Measurements from ENCODE around the gene GUCA2B. TPM values are rescaled to one million over a fixed set of nuclear protein-coding genes. Genes with fewer than 3 reads are reported as not detected.

Gene GUCA2B
- total and polyA plus RNA-seq, 12 donors: not detected

GRCh38 chr1:42150651-42151050, 2.6 kb upstream of the GUCA2B start:
- TF ChIP-seq CTCF (IDR thresholded peaks at IDR 0.05) (no peak), POLR2A (IDR thresholded peaks at IDR 0.05) (no peak)
- Histone ChIP-seq H3K4me1 (replicated peaks in 1 of 2) (no peaks in the 10 kb centered on the region), H3K27ac (no peak overlapping the region), H3K9me3 (replicated peaks in 1 of 3) (no peaks in the 10 kb centered on the region), H3K27me3 (peaks cover 8% of the 10 kb centered on the region), H3K36me3 (replicated peaks in 1 of 2) (no peaks in the 10 kb centered on the region), H3K4me3 (no peak overlapping the region)
- 71 to 89% (median 89%) methylated on average over 5 of the region's 5 CpGs for WGBS, 4 donors
- DNase-seq: peak in 1 of 7 donors; percentile 11
- intact Hi-C loops (cut with DNase I): no loop called here

GRCh38 chr1:42152119-42152518, 1.1 kb upstream of the GUCA2B start:
- Histone ChIP-seq H3K4me3 (no peak overlapping the region), H3K27ac (no peak overlapping the region), H3K9me3 (replicated peaks in 1 of 3) (no peaks in the 10 kb centered on the region), H3K36me3 (replicated peaks in 1 of 2) (no peaks in the 10 kb centered on the region), H3K27me3 (no peaks in the 10 kb centered on the region), H3K4me1 (replicated peaks in 1 of 2) (no peaks in the 10 kb centered on the region)
- DNase-seq: peak in 6 of 7 donors; percentile 46 to 73 (median 56)
- TF ChIP-seq POLR2A (IDR thresholded peaks at IDR 0.05): no peak
- TF ChIP-seq CTCF (IDR thresholded peaks at IDR 0.05): no peak
- WGBS, 4 donors: 33 to 63% (median 47%) methylated on average over 3 of the region's 3 CpGs
- intact Hi-C loops (cut with DNase I): no loop called here

- TF ChIP-seq CTCF (IDR thresholded peaks at IDR 0.05) (no peak), POLR2A (IDR thresholded peaks at IDR 0.05) (no peak)
- no peaks in the 10 kb centered on the region for H3K9me3 ChIP-seq (replicated peaks in 1 of 3)
- H3K27me3 ChIP-seq: no peaks in the 10 kb centered on the region
- 61 to 96% (median 86%) methylated on average over 3 to 6 of the region's 6 CpGs for WGBS, 4 donors
- no peak for DNase-seq
- intact Hi-C loops (cut with DNase I): no loop called here
- H3K27ac ChIP-seq: no peak overlapping the region
- no peaks in the 10 kb centered on the region for H3K36me3 ChIP-seq (replicated peaks in 1 of 2)
- no peaks in the 10 kb centered on the region for H3K4me1 ChIP-seq (replicated peaks in 1 of 2)
- H3K4me3 ChIP-seq: no peak overlapping the region
These were observed 414 bp downstream of the GUCA2B start for GRCh38 chr1:42153624-42154023.

- intact Hi-C loops (cut with DNase I): no loop called here
These were observed 1.5 kb downstream of the GUCA2B start for GRCh38 chr1:42154685-42155084.

More at GRCh38 chr1:42154685-42155084, 1.5 kb downstream of the GUCA2B start:
- H3K4me1 ChIP-seq (replicated peaks in 1 of 2): no peaks in the 10 kb centered on the region
- no peak overlapping the region for H3K27ac ChIP-seq
- no peaks in the 10 kb centered on the region for H3K27me3 ChIP-seq
- no peak for DNase-seq
- no peaks in the 10 kb centered on the region for H3K36me3 ChIP-seq (replicated peaks in 1 of 2)
- H3K4me3 ChIP-seq: no peak overlapping the region
- no peaks in the 10 kb centered on the region for H3K9me3 ChIP-seq (replicated peaks in 1 of 3)
- 90 to 92% (median 91%) methylated on average over 9 to 13 of the region's 13 CpGs for WGBS, 4 donors
- TF ChIP-seq POLR2A (IDR thresholded peaks at IDR 0.05): no peak
- no peak for TF ChIP-seq CTCF (IDR thresholded peaks at IDR 0.05)

Data from adrenal gland (tissue), 12 donors.